DOHH2 (cell line): ENCODE results near the gene CACNG8.

Experiments used
- EZH2phosphoT487 ChIP-seq: fragments of 200-600 bp; sonication (generic); IDR thresholded peaks from 2 replicates; pipeline ENCODE4 v1.6.1; 2017; ENCODE audit warnings: borderline replicate concordance, mild to moderate bottlenecking, antibody characterized with exemption, low read length, moderate library complexity, mixed read lengths
- TF ChIP-seq, protein P1 (sequence below): fragments of 200-600 bp; sonication (generic); IDR thresholded peaks from one replicate; pipeline ENCODE4 v1.5.1; 2014; ENCODE audit warnings: antibody characterized with exemption, mild to moderate bottlenecking, low read depth, low read length; ENCODE audit not compliant: poor library complexity, severe bottlenecking

DNA sequence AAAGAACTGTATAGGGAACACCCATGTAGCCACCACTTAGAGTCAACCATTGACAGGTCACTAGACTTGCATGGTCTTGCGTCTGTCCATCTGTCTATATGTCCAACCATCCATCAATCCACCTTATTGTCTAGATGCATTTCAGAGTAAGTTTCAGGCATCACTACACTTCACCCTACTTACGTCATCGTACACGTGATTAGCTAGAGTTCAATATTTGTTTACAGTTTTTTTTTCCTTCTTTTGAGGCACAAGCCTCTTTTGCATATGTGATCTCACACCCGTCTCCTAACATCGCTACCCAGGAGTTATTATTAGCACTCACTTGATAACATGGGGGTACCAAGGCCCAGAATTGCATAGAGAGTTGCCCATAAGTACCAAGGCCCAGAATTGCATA lies 46.7 kb upstream of the CACNG8 start:
- TF ChIP-seq, protein P1, sequence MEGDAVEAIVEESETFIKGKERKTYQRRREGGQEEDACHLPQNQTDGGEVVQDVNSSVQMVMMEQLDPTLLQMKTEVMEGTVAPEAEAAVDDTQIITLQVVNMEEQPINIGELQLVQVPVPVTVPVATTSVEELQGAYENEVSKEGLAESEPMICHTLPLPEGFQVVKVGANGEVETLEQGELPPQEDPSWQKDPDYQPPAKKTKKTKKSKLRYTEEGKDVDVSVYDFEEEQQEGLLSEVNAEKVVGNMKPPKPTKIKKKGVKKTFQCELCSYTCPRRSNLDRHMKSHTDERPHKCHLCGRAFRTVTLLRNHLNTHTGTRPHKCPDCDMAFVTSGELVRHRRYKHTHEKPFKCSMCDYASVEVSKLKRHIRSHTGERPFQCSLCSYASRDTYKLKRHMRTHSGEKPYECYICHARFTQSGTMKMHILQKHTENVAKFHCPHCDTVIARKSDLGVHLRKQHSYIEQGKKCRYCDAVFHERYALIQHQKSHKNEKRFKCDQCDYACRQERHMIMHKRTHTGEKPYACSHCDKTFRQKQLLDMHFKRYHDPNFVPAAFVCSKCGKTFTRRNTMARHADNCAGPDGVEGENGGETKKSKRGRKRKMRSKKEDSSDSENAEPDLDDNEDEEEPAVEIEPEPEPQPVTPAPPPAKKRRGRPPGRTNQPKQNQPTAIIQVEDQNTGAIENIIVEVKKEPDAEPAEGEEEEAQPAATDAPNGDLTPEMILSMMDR, result no peak
- TF ChIP-seq EZH2phosphoT487, result no peak
